ENCODE results near the gene NRAP.

DNA sequence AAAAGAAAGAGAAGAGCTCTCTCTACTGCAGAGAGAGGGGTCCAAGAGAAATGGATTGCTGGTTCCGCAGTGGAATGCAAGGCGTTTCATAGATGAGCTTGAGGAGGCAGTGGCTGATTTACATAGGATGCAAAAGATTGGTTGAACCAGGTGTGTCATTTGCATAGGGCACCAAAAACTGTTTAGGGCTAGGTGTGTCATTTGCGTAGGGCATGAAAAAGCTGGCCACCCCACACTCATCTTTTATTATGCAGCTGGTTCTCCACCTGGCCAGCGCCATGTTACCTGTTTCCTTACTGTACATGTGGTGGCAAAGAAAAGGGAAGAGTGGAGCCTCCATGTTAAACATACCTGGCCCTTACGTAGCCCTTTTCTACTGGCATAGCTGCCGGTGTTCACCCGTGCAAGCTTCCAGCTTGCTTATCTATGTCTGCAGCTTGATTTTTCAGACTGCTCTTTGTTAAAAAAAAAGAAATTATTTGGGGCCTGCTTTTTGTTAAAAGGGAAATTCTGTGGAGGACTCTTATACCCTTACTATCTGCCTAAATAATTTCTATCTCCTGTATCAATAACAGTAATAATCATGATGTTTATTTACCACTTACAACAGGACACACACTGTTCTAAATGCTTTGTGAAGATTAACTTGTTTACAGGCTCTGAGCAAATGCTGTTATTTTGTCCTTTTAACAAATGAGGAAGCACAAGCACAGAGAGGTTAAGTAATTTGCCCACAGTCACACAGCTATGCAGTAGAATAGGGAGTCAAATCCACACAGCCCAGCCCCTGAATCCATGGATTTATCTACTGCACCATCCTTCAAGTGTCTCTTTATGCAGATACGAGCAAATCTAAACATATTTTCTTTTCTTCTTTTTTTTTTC is 49.2 kb upstream of the NRAP start:
- TF ChIP-seq EZH2 (IDR thresholded peaks at IDR 0.05; ENCODE audit: low read length), result no peak
- TF ChIP-seq, protein P1, sequence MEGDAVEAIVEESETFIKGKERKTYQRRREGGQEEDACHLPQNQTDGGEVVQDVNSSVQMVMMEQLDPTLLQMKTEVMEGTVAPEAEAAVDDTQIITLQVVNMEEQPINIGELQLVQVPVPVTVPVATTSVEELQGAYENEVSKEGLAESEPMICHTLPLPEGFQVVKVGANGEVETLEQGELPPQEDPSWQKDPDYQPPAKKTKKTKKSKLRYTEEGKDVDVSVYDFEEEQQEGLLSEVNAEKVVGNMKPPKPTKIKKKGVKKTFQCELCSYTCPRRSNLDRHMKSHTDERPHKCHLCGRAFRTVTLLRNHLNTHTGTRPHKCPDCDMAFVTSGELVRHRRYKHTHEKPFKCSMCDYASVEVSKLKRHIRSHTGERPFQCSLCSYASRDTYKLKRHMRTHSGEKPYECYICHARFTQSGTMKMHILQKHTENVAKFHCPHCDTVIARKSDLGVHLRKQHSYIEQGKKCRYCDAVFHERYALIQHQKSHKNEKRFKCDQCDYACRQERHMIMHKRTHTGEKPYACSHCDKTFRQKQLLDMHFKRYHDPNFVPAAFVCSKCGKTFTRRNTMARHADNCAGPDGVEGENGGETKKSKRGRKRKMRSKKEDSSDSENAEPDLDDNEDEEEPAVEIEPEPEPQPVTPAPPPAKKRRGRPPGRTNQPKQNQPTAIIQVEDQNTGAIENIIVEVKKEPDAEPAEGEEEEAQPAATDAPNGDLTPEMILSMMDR (optimal IDR thresholded peaks at IDR 0.05 in 1 of 3, IDR thresholded peaks at IDR 0.05 in 1 of 3, conservative IDR thresholded peaks at IDR 0.05 in 1 of 3; ENCODE audit: extremely low read depth in 1 of 3, insufficient read depth in 2 of 3, low read length in 3 of 3), result no peak
